GM12801 (cell line): ENCODE measurements around the gene USH1G.

Experiments
- TF ChIP-seq, protein P1 (sequence below): IDR thresholded peaks from one replicate; pipeline ENCODE4 v1.5.1; 2011; ENCODE audit warnings: control low read depth; ENCODE audit not compliant: insufficient read length; ENCODE audit errors: extremely low read depth

Gene USH1G

GRCh38 chr17:74922172-74922571, 883 bp downstream of the USH1G start:
- TF ChIP-seq, protein P1, sequence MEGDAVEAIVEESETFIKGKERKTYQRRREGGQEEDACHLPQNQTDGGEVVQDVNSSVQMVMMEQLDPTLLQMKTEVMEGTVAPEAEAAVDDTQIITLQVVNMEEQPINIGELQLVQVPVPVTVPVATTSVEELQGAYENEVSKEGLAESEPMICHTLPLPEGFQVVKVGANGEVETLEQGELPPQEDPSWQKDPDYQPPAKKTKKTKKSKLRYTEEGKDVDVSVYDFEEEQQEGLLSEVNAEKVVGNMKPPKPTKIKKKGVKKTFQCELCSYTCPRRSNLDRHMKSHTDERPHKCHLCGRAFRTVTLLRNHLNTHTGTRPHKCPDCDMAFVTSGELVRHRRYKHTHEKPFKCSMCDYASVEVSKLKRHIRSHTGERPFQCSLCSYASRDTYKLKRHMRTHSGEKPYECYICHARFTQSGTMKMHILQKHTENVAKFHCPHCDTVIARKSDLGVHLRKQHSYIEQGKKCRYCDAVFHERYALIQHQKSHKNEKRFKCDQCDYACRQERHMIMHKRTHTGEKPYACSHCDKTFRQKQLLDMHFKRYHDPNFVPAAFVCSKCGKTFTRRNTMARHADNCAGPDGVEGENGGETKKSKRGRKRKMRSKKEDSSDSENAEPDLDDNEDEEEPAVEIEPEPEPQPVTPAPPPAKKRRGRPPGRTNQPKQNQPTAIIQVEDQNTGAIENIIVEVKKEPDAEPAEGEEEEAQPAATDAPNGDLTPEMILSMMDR: no peak

- TF ChIP-seq, protein P1: no peak
Measured at GRCh38 chr17:74921769-74922168, 1.3 kb downstream of the USH1G start.

DNA sequence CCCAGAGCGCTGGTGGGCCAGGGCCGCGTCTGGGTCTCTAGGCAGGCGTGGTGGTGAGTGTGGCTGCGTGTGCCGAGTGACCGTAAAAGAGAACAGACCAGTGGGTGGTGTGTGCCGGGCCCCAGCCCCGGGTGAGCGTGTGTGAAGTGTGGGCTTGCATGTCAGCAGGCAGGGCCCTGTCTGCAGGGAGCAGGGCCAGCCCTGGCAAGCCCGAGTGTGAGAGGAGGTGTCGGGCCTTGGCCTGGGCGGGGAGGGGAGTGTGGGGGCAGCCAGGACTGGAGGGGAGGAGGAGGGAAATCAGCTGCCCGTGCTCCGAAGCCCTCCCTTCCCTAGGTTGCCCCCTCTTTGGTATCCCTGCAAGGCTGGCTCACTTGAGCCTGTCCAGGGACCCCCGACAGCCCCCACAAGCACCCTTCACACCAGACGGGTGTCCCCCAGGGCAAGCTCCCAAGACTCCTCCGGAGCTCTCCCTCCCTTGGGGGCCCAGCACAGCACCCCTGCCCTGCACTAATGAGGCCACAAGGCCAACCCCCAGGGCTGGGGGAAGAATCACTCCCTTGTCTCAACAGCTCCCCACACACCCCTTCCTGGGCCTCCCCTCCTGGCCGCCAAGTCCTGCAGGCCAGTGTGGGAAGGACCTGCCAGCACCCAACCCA, 1.9 kb downstream of the USH1G start:
- TF ChIP-seq, protein P1: no peak

DNA sequence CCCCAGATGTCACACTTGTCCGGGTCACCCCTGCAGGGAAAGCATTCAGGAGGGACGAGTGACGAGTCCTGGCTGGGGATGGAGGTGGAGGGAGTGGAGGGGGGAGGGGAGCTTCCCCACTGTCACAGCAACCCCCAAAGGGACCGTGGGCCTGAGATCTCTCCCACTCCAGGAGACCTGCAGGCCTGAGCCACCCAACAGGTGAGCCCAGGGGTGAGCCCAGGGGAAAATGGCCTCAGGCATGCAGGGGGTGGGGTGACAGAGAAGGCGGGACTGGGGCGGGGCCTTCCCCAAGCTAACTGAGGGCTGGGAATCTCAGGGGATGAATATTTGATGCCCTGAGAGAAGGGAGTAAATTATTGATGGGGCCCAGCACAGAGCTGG, 2.4 kb downstream of the USH1G start:
- TF ChIP-seq, protein P1: no peak

GRCh38 chr17:74920306-74920620, 2.8 kb downstream of the USH1G start:
- TF ChIP-seq, protein P1: no peak

DNA sequence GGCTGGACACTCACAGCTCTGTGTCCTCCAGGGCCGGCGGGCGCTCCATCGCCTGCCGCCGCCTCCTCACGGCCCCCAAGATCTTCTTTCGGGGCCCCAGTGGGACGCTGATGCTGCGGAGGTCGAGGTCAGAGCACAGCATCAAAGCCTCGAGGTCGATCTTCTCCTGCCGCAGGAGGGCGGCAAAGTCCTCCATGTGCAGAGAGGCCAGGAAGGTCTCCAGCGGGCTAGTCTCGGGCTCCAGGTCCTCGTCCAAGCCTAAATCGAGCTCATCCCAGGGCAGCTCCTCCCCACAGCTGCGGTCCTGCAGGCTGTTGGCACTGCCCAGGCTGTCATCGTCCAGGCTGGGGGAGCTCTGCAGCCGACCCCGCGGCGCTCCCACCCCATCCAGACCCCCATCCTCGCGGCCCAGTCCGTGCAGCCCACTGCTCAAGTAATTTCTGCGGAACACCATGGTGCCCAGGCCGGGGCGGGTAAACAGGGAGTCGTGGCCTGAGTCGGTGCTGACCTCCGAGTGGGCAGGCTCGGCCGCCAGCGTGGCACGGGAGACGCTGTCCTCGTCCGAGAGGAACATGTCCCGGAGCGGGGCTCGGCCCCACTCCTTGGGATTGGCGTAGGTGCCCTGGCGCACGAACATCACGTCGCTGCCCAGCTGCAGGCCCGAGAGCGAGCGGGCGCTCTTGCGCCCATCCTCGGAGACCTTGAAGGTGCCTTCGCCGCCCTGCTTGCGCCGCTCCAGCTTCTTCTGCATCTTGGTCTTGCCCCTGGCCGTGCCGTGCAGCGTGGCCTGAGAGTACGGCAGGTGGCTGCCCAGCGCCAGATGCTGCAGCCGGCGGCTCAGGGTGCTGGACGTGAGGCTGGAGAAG, 3.4 kb downstream of the USH1G start:
- TF ChIP-seq, protein P1: no peak

DNA sequence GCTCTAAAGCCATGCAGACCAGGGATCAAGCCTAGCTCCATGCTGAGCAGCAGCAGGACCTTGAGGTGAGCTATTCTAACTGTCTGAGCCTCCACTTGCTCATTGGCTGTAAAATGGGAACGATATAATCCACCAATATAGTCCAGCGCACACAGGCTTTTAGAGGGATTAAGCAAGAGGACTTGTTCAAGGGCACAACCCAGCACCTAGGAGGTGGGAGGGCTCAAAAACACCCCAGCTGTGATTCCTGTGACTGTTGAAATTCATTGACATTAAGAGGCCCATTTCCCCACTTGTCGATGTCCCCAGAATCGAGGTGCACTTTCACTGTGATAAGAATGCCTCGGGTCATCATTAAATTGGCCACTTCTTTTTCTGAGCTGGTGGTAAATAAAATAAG, 4.1 kb downstream of the USH1G start:
- TF ChIP-seq, protein P1: no peak
